Left ventricle myocardium superior (tissue), 1 donor: ENCODE measurements around the gene DMTF1. TPM values are rescaled to one million over a fixed set of nuclear protein-coding genes. Genes with fewer than 3 reads are reported as not detected.
A peak's percentile ranks its signal among the peaks of the same experiment; 100 is the strongest.
"Not testable (repeated sequence)": the region's sequence is repeated elsewhere in the genome, so short reads cannot be mapped to it uniquely, and the experiment has no call there.

Experiments
- ATAC-seq: fragments of 200-7000 bp; cut with Tn5 transposase; one replicate; pipeline ENCODE4 v1.9.1; 2020; ENCODE audit warnings: mild to moderate bottlenecking, moderate library complexity
- DNase-seq: peaks from one replicate; pipeline ENCODE4 v3.0.0-alpha.2; 2020
- intact Hi-C: fragments of 100-400 bp; cut with micrococcal nuclease; formaldehyde crosslinking; loops from one replicate; pipeline ENCODE4 v1.11.0; 2022
- long read RNA-seq: library from polyadenylated mRNA; unstranded; transcript quantifications from one replicate; pipeline ENCODE4 v2.0.0, GENCODE V29; 2021
- total RNA-seq: library from RNA; stranded (reverse); fragmentation: NEBNext Ultra II Directional; extraction: Animal tissue kit (Norgen Biotek cat#: 25700); gene quantifications from one replicate; pipeline ENCODE4 v1.2.1, GENCODE V29; 2021
- donor health status: DM: no; HTN: yes; CAD: no; lungs with severe emphysema.

Gene DMTF1, protein sequence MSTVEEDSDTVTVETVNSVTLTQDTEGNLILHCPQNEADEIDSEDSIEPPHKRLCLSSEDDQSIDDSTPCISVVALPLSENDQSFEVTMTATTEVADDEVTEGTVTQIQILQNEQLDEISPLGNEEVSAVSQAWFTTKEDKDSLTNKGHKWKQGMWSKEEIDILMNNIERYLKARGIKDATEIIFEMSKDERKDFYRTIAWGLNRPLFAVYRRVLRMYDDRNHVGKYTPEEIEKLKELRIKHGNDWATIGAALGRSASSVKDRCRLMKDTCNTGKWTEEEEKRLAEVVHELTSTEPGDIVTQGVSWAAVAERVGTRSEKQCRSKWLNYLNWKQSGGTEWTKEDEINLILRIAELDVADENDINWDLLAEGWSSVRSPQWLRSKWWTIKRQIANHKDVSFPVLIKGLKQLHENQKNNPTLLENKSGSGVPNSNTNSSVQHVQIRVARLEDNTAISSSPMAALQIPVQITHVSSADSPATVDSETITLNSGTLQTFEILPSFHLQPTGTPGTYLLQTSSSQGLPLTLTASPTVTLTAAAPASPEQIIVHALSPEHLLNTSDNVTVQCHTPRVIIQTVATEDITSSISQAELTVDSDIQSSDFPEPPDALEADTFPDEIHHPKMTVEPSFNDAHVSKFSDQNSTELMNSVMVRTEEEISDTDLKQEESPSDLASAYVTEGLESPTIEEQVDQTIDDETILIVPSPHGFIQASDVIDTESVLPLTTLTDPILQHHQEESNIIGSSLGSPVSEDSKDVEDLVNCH
- total RNA-seq, result 24.4 TPM
- long read RNA-seq, partial matches to known transcripts, result 0 of 6 reads
- long read RNA-seq, other reads (novel, unspliced or antisense), result 4 of 6 reads

DNA sequence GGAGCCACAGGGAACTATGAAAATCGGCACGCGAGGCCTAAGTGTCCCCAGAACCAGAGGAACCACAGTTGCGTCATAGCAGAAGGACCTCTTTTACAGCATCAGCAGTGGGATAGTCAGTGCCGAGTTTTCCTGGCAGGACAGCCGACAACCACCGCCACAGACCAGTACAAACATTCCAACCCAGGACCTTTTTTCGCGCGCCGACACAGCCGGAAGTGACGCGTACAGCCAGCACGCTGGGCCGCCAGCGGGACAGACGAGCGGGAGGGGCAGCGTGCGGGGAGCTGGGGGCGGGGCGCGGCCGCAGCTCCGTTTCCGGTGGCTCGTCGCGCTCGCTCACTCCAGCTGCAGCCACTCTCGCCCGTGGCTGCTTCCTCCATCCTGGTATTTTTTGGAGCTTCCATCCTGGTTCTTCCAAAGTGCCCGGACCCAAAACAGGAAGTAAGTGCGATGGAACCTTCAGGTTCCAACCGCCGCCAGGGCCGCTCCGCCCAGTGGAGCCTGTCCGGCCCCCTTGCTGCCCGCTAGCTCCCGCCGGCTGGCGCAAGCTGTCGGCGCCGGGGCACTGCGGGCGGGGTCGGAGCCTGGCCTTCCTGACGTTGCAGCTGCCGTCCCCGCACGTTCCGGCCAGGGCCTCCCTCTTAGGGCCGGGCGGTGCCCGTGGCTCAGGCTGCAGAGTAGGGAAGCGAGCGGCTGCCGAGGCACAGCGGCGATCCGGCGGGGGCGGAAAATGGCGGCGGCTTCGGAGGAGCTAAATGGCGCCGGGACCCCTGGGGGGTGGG is at the start of gene DMTF1:
Gene DMTF1 (plus strand): TSS at position 342 of the 785 bp plus-strand sequence. CDS start 12,489 bp downstream, outside the sequence.
- peak; percentile 96 for DNase-seq
- peak; percentile 98 for ATAC-seq
- intact Hi-C loops, result no loop called here

DNA sequence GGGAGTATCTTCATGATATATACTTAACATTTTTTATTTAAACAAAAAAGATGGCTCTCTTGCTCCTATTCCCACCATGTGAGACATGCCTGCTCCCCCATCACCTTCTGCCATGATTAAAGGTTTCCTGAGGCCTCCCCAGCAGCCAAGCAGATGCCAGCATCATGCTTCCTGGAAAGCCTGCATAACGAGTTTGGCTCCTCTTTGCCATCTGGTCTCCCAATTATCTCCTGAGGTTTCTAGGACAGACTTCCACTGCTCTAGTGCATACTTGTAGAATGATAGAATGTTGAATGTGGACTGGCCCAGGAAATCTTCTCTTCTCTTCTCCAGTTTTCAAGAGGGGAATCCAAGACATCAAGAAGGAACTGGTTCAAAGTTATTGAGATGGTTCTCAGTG is 46.9 kb upstream of the DMTF1 start:
- DNase-seq (no peak), ATAC-seq (no peak)
- intact Hi-C loops, result no loop called here

DNA sequence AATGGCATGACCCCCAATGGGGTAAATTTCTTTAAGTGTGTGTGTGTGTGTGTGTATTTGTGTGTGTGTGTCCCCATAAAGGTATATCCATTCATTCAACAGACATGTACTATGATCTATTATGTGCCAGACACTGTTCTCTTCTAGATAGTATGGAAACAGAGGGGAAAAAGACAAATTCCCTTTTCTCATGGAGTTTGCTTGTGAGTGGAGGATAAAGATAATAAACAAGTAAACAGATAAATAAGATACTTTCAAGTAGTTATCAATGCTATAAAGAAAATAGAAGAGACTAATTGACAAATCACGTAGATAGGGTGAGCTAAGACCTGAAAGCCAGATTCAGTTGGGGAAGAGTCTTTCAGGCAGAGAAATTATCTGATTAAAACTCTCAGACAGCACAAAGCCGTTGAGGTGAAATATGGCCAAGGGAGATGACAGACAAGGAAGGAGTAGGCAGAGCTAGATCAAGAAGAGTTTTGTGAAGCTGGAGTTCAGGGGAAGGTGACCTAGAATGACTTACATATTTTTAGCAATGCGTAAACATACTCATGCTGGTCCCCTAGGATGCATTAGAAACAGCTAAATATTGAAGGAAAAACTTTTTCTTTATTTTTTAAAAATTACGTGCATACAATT is 45.2 kb upstream of the DMTF1 start:
- DNase-seq, result no peak
- intact Hi-C loops, result no loop called here
- ATAC-seq, result no peak

DNA sequence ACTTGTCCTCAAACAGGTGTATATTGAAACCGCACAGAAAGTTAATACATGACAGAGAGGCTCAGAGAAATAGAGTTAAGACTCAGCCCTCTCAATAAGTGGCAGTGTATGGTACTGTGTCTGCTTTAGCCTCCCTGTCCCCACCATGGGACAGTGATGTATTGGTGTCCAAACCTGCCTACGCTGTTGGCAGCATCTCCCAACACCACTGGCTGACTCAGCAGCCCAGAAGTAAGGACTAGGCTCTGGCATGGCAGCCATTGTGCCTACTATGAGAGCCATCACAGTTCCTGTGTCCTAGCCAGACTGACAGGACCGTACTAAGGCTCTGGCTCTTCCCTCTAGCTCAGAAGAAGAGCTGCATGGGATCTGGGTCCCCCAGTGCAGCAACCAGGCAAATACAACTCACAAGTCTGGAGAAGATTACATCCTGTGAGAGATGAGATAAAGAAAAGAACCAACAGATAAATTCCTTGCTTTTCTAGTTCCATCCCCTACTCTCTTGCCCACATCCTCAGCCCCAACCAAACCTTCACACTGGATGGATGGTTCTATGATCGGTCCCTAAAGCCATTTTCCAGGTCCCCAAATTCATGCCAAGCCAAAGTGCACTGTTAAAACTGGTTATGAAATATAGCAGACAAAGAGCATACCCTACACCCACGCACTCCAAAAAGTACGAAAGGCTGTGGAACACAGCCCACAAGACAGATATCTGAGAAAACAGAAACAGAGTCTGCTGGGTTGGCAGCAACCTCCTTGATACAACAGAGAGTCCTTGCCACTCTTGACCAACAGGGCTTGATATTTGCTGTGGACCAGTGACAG is 44.1 kb upstream of the DMTF1 start:
- no peak for ATAC-seq
- intact Hi-C loops, result no loop called here
- DNase-seq, result no peak

DNA sequence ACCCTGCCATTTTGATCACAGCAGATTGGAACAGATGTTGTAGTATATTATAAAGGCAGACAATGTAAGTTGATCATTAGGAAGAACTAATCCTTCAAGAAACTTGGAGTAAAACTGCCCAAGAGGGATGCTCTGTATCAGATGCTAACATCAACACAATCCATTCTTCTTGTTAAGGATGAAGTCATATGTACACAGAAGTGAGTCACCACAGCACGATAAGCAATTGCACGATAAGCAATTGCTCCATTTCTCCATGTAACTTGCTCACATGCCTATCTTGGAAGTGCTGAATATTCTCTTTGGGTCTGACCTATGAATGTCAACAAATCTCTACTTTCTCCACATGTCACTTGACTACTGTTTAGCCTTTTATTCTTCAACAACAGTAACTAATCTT is 41.5 kb upstream of the DMTF1 start:
- intact Hi-C loops, result no loop called here
- ATAC-seq (peak; percentile 34), DNase-seq (no peak)

DNA sequence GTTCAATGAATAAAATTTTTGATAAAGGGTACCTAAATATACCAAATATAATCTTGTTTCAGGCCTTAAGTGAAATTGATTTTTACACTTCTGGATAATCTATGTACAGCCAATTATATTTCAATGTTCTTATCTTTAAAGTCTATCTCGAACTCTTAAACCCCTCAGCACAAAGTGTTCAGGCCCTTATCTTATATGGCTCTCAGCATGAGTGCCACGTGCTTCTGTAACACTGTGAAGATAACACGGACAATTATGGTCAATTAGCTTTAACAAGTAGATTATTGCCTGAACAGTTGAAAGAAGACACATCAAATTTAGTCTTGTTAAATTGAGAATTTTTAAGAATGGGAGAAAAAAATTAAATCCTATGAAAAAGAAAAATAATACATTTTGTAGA is 40.4 kb upstream of the DMTF1 start:
- DNase-seq (no peak), ATAC-seq (no peak)
- intact Hi-C loops, result no loop called here

DNA sequence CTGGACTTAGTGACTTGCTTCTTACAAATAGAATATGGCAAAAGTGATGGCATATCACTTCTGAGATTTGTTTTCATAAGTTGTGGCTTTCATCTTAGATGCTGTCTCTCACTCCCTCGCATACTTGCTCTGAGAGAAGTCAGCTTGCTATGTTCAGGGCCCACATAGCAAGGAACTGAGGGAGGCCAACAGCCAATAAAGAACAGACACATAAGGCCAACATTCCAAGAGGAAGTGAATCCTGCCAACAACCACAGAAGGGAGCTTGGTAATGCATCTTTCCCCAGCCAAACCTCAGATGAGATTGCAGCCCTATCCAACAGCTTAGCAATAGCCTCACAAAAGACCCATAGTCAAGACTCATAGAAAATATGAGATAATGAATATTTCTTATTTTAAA is 39.2 kb upstream of the DMTF1 start:
- DNase-seq, result no peak
- peak; percentile 54 for ATAC-seq
- intact Hi-C loops, result no loop called here

DNA sequence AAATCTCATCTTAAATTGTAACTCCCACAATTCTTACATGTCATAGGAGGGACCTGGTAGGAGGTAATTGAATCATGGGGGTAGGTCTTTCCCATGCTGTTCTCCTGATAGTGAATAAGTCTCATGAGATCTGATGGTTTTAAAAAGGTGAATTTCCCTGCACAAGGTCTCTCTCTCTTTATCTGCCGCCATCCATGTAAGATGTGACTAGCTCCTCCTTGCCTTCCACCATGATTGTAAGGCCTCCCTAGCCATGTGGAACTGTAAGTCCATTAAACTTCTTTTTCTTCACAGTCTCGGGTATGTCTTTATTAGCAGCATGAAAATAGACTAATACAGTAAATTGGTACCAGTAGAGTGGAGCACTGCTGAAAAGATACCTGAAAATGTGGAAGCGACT is 38.3 kb upstream of the DMTF1 start:
- DNase-seq, intact Hi-C loops, ATAC-seq: not testable (repeated sequence)

DNA sequence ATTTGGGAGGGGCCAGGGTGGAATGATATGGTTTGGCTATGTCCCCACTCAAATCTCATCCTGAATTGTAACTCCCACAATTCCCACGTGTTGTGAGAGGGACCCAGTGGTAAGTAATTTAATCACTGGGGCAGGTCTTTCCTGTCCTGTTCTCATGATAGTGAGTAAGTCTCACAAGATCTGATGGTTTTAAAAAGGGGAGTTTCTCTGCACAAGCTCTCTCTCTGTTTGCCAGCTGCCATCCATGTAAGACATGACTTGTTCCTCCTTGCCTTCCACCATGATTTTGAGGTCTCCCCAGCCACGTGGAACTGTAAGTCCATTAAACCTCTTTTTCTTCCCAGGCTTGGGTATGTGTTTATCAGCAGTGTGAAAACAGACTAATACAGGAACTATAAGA is 36.5 kb upstream of the DMTF1 start:
- ATAC-seq, intact Hi-C loops, DNase-seq: not testable (repeated sequence)

DNA sequence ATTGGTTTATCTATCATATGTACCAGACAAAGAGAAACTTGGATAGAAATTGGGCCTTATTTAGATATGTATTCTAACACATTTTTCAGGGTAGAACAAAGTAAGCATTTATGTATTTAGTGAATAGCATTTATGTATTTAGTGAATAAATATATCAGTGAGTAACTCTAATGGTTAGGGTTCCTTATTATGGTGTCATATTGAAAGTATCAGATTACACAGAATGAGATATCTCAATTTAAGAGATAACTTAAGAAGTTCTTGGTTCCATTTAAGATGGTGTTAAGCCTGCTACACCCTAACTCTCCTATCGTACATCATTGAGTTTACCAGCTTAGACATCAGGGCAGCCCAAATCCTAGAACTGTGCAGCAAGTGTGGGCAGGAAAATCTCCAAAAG is 35.9 kb upstream of the DMTF1 start:
- intact Hi-C loops, result no loop called here
- ATAC-seq, result no peak
- no peak for DNase-seq

DNA sequence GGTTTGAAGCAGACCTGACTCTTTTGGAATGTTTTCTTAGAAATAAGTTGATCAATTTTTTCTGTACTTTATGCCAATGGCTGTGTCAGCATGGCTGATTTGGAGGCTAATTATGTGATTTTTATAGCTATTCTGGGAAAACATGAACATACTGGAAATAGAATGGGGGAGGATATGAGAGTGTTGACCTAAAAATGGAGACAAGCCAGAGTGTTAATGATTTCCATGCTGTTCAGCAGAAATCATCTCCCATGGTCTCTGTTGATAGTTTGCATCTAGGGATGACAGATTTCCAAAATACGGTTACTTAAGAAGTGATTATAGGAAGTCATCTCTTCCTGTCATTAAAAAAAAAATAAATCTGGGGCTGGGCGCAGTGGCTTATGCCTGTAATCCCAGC is 32.7 kb upstream of the DMTF1 start:
- ATAC-seq (no peak), DNase-seq (no peak)
- intact Hi-C loops, result no loop called here

DNA sequence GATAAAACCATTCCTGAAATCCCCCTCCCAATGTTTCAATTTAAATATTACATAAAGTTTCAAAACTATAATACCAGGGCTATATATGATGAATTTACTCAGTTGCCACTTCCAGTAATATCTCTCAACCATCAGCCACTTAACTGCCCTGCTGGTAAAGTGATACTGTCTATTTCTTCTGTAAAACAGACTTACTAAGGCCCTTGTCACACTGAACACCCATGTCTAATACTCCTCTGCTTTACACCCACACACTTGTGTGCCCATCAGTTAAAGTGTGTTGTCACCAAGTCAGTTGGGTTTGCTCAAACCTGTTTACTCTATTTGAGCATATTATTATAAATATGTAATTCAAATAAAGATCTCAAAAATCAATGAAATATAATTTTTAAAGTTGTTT is 29.1 kb upstream of the DMTF1 start:
- no peak for ATAC-seq

DNA sequence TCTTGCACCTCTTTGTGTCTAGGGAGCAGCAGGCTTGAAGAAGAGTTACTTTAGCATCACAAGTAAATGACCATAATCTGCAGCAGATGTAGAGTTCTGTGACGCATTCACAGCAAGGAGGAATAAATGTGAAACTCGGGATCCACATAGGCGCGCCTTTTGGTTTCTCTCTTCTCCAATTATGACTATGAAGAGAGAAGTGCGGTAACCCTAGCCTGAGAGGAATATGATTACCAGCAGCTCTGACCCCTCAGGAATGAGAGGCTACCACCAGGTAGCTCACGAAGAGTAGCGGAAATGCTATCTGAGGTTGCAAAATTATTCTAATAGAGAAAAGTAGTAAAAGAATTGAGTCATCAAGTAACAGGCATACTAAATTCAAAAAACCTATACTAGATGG is 25.2 kb upstream of the DMTF1 start:
- intact Hi-C loops, result no loop called here
- ATAC-seq, result no peak
- no peak for DNase-seq

More for the DNA sequence above, 29.1 kb upstream of the DMTF1 start:
- intact Hi-C loops, result no loop called here
- DNase-seq, result no peak

DNA sequence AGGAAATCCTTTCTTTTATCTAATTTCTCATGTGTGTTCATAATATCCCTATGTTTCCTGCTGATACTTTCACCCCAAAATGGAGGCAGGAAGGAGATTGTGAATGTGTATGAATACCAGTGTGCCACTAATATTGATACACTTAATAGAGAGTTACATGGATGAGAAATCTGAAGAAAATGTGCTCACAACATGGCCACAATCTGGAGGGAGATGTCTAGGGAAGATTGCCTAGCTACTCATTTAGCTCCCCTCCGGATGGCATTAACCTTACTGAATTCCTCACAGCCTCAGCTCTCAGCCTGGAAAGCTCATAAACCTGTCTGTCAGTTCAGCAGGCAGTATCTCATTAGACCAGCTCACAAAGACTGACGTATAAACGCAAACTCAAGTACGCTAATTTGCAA is 23.4 kb upstream of the DMTF1 start:
- intact Hi-C loops, result no loop called here
- ATAC-seq, result no peak
- DNase-seq, result no peak

DNA sequence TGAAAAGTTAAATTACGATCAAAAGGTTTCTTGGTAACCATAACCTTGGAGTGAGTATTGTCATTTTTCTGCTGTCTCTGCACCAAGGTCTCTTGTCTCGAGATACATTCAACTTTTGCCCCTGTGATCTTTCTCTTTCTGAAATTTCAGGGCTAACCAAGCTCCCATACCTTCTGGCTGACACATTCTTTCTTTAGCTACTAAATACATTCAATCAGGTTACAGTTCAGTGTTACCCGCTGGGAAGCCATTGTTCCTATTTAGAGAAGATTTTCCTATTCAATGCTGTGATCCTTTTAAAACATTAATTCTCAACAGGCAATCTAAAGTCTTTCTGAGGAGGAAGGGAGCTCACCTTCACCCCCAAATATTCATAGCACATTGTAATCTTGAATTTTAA is 22.9 kb upstream of the DMTF1 start:
- DNase-seq, result no peak
- no peak for ATAC-seq
- intact Hi-C loops, result no loop called here

DNA sequence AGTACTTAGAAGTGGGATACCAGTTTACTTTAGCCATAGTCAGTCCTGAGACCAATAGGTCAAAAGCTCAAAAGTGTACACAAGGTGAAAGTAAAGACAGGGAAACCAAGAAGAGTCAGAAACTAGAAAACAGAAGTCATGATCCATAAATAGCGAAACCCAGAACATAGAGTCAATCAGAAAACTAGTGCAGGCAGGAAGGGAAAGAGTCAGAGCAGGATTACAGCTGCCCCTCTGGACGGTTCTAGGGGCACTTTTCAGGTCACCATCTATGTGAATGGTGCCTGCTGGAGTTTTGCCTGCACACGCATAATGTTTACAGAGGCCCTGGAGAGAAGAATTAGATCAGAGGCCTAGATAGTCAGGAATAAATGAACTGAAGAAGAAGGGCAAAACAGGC is 22.4 kb upstream of the DMTF1 start:
- DNase-seq, result no peak
- intact Hi-C loops, result no loop called here

DNA sequence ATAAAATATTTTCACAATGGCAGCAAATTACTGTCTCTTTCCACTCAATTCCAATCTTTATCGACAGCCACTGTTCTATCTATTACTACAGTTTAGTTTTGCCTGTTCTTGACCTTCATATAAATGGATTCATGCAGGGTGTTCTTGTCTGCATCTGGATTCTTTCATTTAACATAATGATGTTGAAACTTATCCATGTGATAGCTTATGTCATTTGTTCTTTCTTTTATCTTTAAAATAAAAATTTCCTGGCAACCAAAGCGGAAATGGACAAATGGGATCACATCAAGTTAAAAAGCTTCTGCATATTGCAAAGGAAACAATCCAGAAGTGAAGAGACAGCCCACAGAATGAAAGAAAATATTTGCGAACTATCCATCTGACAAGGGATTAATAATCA is 20.5 kb upstream of the DMTF1 start:
- ATAC-seq, result no peak
- intact Hi-C loops, result no loop called here
- no peak for DNase-seq

More for the DNA sequence above, 22.4 kb upstream of the DMTF1 start:
- ATAC-seq, result no peak

DNA sequence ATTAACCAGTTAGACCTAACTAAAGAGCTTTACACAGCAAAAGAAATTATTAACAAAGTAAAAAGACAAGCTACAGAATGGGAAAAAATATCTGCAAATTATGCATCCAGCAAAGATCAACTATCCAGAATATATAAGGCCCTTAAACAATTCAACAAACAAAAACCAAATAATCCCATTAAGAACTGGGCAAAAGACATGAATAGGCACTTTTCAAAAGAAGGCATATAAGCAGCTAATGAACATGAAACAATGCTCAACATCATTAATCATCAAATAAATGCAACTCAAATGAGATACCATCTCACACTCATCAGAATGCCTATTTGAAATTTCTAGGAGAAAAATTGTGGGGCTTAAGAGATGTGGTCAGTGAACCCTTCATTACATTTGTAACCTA is 15.0 kb upstream of the DMTF1 start:
- intact Hi-C loops, result loop anchor here (5.0 kb wide), 1 partner anchor 195 kb away; no protein-coding TSS in a partner anchor
- ATAC-seq, result no peak
- no peak for DNase-seq
